HS-5 (cell line): ENCODE measurements around the gene TJP3.
"Not testable (repeated sequence)": the region's sequence is repeated elsewhere in the genome, so short reads cannot be mapped to it uniquely, and the experiment has no call there.

ENCODE experiments used
- DNase-seq: peaks from one replicate; pipeline ENCODE4 v3.0.0-alpha.2; 2012; ENCODE audit warnings: low read depth

The TJP3 gene

DNA sequence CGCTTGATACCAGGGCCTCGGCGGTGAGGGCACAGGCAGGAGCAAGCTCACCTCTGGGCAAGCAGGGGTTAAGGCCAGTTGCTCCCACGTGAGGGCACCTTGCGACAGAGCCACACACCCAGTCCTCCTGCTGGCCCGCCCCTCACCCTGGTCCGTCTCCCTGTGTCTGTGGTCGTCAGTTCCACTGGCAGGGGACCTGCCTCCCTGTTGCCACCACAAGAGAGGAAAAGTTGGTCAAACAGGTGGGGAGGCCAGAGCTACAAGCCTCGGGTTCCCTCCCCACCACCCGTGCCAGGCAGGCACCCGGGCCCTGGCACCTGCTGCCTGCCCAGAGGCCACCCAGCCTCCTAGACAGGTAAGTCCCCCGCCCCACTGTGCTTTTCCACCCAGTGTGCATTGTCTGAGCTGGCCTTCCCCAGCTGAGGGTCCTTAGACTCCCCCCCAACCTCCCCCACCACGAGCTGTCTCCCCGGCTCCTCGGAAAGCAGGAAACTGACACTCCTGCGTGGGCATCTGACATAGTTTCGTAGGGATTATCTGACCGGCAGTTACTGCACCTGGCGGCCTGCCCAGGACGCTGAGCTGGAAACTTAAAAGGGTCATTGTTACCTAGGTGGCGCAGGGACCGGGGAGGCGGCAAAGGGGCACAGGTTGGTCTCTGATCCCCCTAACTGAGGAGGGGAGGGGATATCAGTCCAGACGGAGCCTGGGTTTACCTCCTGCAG, at the start of gene TJP3:
Gene TJP3 (plus strand): TSS at position 178 of the 725 bp plus-strand sequence. CDS start 20,049 bp downstream, outside the sequence.
- DNase-seq, result no peak

DNA sequence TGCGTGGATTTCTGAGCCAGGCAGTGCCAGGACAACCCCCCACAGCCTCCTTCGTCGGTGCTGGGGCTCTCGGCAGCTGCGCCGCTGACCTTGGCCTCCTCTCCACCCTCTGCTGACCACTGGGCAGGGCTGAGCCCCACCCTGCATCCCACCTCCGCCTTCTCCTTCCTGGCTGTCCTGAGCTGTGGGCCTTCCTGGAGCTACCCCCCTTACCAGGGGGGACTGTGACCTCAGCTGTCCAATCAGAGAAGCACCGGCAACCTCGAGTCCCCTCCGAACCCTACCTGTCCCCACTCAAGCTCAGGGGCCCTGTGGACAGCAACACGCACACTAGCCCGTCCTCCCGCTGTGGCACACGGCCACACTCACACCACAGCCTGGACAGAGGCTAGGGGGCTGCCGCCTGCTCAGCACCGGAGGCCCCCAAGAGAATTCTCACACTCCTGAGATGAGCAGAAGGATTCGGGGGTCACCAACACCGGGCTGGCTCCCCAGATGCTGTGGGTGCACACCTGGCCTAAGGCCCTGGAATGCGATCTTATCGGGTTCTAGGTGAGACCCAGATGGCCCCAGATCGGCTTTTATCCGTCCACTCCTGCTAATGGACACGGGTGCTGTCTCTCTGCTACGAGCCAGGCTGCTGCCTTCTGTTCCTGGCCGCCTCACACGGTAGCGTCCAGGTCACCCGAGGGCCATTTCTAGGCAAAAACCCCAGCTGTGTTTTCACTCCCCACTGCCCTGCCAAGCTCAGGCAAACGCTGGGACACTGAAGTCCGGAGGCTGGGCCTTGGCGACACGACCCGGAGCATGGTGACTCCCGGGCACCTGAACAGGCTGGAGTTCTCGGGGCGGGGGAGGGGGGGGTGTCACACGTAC, 49.1 kb upstream of the TJP3 start:
- DNase-seq, result no peak

DNA sequence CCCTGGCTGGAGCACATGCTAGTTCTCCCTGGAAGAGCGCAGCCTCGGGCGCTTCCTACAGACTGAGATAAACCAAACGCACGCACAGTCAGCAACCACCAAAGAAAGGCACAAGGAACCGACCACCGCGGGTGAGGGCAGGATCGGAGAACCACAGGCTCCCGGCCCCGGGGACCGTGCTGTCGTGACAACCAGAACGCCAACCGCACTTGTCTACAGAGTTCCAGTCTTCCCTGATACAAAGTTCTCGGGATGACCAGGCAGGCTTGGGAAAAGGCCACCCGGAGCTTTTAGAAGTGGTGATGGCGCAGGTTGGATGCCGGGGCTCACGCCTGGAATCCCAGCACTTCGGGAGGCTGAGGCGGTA, 48.5 kb upstream of the TJP3 start:
- DNase-seq, result no peak

- no peak for DNase-seq
Observed at GRCh38 chr19:3660493-3661219, 47.5 kb upstream of the TJP3 start.

DNA sequence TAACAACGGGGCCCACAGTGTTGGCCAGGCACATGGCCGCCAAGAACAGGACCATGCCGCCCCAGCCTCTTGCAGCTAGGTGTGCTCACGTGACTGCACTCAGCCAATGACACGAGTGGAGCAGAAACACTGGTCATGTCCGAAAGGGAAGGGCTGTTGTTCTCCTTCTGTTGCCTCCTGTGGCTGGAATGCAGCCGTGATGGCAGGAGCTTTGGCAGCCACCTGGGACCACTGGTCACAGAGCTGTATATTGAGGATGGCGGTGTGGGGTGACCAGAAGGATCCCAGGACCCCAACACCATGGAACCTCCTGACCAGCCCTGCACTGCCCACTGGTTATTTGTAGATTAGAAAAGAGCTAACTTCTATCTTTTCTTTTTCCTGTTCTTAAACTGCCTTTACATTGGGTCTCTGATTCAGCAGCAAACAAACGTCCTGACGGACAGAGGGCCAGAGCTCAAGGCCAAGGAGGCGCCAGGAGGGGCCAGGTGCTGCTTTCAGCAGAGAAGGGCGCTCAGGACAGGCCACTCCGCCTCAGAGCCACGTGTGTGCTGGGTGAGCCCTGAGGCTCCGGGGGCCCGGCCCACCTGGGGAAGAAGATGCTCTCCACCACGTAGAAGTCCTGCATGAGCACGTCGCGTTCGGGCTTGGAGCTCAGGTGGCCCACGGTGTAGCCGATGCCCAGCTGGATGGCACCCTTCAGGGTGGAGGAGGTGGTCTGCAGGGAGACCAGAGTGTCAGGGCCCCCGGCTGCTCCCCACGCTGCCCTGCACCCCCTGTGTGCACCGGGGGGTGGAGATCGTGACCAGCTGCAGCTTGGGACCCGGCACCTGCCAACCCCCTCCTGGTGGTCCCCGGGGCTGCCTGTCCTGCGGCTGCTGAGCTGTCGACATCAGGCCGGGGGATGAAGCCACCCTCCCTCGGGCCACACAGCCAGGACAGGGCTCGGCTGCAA, 46.6 kb upstream of the TJP3 start:
- no peak for DNase-seq

DNA sequence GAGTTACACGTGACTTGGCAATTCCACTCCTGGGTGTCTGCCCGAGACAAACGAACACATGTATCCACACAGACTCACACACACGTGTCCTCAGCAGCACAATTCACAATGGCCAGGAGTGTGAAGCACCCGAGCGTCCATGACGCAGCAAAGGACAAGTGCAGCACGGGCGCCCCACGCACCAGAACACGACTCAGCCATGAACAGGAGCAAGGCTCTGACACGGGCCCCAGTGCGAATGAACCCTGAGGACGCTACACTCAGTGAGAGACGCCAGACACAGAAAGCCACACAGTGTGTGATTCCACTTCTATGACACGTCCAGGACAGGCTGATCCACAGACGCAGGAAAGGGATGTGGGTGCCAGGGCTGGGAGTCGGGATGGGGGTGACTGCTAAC, 44.3 kb upstream of the TJP3 start:
- DNase-seq, result no peak

DNA sequence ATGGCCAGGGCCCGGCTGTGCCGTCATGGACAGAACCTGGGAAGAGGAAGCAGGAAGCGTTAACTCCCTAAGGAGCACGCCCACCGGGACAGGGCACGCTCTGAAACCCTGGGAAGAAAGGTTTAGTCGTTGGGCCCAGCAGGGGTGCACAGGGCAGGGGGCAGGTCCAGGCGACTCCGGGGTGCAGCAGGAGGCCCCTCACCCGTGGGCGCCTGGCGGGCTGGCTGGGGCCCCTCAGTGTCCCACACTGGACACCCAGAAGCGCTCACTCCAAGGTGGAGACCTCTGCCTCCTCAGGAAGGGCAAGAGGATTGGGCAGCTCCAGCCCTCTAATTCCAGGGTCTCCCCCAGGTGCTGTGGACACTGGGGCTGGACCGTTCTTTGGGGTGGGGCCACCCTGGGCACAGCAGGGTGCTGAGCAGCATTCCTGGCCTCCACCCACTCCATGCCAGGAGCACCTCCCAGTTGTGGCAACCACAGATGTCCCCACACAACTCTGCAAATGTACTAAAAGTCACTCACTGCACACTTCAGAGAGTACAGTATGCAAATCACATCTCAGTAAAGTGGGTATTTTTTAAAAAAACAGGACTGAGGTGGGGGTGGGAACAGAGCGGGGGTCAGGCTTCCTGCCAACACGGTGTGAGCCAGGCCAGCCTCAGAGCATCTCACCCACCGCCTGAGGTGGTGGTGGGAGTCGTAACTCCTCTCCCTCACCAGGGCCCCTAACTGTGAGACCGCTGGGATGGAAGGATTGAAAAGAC, 43.1 kb upstream of the TJP3 start:
- no peak for DNase-seq

- no peak for DNase-seq
Observed at GRCh38 chr19:3665681-3666544, 42.3 kb upstream of the TJP3 start.

GRCh38 chr19:3666545-3666856, 41.7 kb upstream of the TJP3 start:
- not testable (repeated sequence) for DNase-seq

DNA sequence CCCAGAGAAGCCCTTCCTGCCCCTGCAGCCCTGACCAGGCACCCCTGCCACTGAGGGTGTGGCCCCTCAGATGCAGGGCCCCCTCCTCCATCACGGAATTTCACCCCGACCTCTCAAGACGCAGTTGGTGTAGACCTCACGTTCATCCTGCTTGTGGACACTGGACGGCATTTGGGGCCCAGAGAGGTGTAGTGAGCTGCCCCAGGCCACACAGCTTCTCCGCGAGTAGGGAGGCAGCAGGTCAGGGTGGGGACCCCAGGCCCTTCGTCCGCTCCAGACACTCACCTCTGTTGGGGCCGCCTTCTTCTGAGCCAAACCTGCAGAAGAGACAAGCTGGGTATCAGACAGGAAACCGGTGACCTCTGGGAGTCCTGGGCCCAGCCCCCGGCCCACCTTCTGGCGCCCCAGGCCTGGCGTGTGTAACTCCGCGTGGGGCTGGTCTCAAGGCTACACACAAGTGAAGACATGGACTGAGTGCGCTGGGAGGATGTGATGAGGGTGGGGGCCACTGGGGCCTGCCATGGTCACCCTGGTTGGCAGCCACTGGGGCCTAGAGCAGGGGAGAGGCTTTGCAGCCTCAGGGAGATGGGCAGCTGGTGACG, 41.0 kb upstream of the TJP3 start:
- DNase-seq, result no peak

DNA sequence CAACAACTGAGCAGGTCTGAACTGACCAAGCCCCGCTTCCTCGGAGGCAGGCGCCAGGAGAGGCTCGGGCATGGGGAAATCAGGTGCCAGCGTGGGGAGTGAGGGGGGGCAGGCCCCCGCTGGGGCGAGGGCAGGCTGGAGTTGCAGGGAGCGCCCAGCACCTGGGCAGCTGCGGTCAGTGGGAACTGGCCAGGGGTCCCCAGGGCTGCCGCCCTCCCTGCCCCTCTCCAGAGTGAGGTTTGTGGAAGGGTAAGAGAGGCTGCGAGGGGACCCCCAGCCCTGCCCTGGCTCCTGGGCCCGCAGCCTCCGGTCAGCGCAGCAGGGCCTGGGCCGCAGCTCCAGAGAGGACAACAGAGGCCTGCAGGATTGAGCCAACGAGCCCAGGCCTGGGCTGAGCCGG, 40.4 kb upstream of the TJP3 start:
- DNase-seq, result no peak

DNA sequence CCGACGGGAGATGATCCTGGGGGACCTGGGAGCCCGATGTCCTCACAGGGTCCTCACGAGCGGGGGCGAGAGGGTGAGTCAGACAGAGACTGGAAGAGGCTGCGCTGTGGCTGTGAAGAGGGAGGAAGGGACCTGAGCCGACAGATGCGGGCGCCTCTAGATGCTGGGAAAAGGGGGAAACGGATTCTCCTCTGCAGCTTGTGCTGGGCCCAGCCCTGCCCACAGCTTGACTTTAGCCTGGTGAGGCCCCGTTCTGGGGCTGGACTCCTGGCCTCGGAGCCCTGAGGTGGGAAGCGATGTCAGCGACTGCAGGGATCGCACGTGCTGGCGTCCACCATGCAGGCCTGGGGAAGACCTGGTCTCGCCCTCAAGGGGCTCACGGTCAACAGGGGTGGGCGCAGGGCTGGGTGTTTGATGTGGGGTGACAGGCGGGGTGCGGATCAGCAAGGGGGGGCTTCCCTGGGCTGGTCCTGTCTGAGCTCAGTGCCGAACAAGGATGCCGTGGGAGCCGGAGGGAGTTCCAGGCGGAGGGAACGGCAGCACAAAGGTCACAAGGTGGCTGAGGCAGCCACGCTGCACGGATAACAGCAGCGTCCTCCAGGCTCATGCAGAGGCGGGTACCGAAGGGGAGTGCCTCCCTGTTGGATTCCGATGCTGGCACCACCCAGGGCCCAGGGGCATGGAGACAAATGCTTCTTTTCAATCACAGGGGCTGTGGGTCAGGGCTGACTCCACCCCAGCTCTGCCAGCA, 39.7 kb upstream of the TJP3 start:
- no peak for DNase-seq

GRCh38 chr19:3669082-3669946, 38.9 kb upstream of the TJP3 start:
- no peak for DNase-seq

GRCh38 chr19:3669947-3670795, 38.0 kb upstream of the TJP3 start:
- no peak for DNase-seq

DNA sequence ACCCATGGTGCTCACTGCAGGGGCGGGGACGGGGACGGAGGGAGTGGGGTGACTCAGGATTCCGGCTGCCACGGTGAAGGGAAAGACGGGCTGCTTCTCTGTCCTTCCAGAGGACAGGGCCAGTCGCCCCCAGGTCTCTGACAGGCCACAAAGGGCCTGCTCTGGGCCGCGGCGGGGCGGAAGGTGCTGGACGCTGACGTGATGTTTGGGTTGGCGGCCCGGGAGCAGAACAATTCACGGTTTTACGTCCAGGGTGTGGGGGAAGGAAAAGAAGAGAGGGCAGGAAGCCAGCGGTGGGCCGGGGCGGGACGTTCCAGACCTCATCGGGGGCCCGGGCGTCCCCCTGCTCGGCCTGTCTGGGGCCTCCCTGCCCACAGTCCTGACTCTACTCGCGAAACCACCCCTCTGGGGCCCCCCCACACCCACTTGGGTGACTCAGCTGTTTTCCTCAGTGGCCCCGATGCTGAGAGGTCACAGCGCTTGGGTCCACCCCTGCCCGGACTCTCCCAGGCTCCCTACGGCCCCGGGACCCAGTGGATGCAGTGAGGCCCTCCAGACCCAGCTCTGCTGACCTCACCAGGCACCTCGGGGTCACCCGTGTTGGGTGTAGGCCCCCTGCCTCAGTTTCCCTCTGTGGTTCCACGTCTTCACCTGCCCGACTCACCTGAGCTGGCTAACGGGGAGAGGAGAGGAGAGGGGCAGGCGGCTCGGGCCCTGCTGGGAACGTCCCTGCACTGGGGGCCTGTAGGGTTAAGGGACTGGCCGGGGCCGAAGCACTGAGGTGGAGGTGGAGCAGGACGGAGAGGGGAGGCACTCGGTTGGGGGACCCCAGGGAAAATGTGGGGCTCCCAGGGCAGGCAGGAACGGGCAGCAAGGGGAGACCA, 37.1 kb upstream of the TJP3 start:
- DNase-seq, result no peak
